Mesendoderm (in vitro differentiated cells): ENCODE data around the gene GNB2.
A peak's percentile ranks its signal among the peaks of the same experiment; 100 is the strongest.
"Not testable (repeated sequence)": the region's sequence is repeated elsewhere in the genome, so short reads cannot be mapped to it uniquely, and the experiment has no call there.

Experiments
- DNase-seq: peaks from one replicate; pipeline ENCODE4 v3.0.0; 2013
- H2AK5ac ChIP-seq: 2 replicates; pipeline ENCODE4 v1.6.1; 2013; ENCODE audit warnings: low read length, inconsistent platforms
- H2BK120ac ChIP-seq: 2 replicates; pipeline ENCODE4 v1.6.1; 2013; ENCODE audit warnings: low read depth, mild to moderate bottlenecking, low read length, moderate library complexity, mixed read lengths
- H2BK15ac ChIP-seq: replicated peaks from 2 replicates; pipeline ENCODE4 v1.6.1; 2013; ENCODE audit warnings: low read depth, mild to moderate bottlenecking, moderate library complexity
- H2BK5ac ChIP-seq: 2 replicates; pipeline ENCODE4 v1.6.1; 2013; ENCODE audit warnings: low read length, inconsistent platforms
- H3K18ac ChIP-seq: 2 replicates; pipeline ENCODE4 v1.6.1; 2013; ENCODE audit warnings: mild to moderate bottlenecking, low read length, mixed read lengths
- H3K23ac ChIP-seq: one replicate; pipeline ENCODE4 v1.6.1; 2013; ENCODE audit warnings: low read length
- H3K27ac ChIP-seq: 2 replicates; pipeline ENCODE4 v1.5.1; 2013; ENCODE audit warnings: low read depth, mild to moderate bottlenecking, inconsistent platforms, low read length, moderate library complexity
- H3K27me3 ChIP-seq: 2 replicates; pipeline ENCODE4 v1.6.1; 2013; ENCODE audit warnings: low read length, control low read depth, mild to moderate bottlenecking, inconsistent platforms; ENCODE audit not compliant: insufficient read depth, poor library complexity
- H3K36me3 ChIP-seq: 2 replicates; pipeline ENCODE4 v1.6.1; 2013; ENCODE audit warnings: low read length, inconsistent platforms; ENCODE audit not compliant: control insufficient read depth, insufficient read depth
- H3K4ac ChIP-seq: one replicate; pipeline ENCODE4 v1.6.1; 2013; ENCODE audit warnings: low read depth, mild to moderate bottlenecking, low read length, moderate library complexity
- H3K4me1 ChIP-seq: 2 replicates; pipeline ENCODE4 v1.6.1; 2013; ENCODE audit warnings: low read depth, low read length, inconsistent platforms; ENCODE audit not compliant: control insufficient read depth
- H3K4me2 ChIP-seq: 2 replicates; pipeline ENCODE4 v1.6.1; 2013; ENCODE audit warnings: low read length
- H3K4me3 ChIP-seq: 2 replicates; pipeline ENCODE4 v1.5.1; 2013; ENCODE audit warnings: mild to moderate bottlenecking, low read length
- H3K56ac ChIP-seq: one replicate; pipeline ENCODE4 v1.6.1; 2013; ENCODE audit warnings: low read length
- H3K79me1 ChIP-seq: 2 replicates; pipeline ENCODE4 v1.6.1; 2013; ENCODE audit warnings: low read length, inconsistent platforms
- H3K79me2 ChIP-seq: 2 replicates; pipeline ENCODE4 v1.6.1; 2013; ENCODE audit warnings: mild to moderate bottlenecking, low read length; ENCODE audit not compliant: control insufficient read depth, insufficient read depth
- H3K9ac ChIP-seq: 2 replicates; pipeline ENCODE4 v1.6.1; 2013; ENCODE audit warnings: low read length, inconsistent platforms
- H4K5ac ChIP-seq: one replicate; pipeline ENCODE4 v1.6.1; 2013; ENCODE audit warnings: low read length
- H4K8ac ChIP-seq: one replicate; pipeline ENCODE4 v1.6.1; 2013; ENCODE audit warnings: low read depth, mild to moderate bottlenecking, control low read depth, low read length, moderate library complexity
- WGBS: extraction: QIAGEN DNeasy Blood & Tissue Kit; methylation state at CpG from one replicate; pipeline ENCODE4 v1.1.7; 2013; ENCODE audit warnings: low lambda C conversion rate, missing lambda C conversion rate; ENCODE audit not compliant: insufficient coverage; ENCODE audit errors: extremely low coverage; 5-methylcytosine and 5-hydroxymethylcytosine counted together

The GNB2 gene

GRCh38 chr7:100723732-100724275, 50.3 kb downstream of the GNB2 start:
- peak overlapping the region; percentile 3 for H3K56ac ChIP-seq

GRCh38 chr7:100724364-100724763, 50.8 kb downstream of the GNB2 start:
- not testable (repeated sequence) for H3K56ac ChIP-seq, H3K27ac ChIP-seq, H3K36me3 ChIP-seq, H3K4ac ChIP-seq, H3K18ac ChIP-seq, H3K9ac ChIP-seq, H3K23ac ChIP-seq, H2AK5ac ChIP-seq, H2BK5ac ChIP-seq, H2BK120ac ChIP-seq, H2BK15ac ChIP-seq, H3K4me1 ChIP-seq, H3K4me3 ChIP-seq, H4K8ac ChIP-seq, H3K4me2 ChIP-seq, H3K79me1 ChIP-seq, H4K5ac ChIP-seq, DNase-seq, H3K79me2 ChIP-seq
- WGBS: no CpG with 5 or more reads among the region's 2 CpGs
- H3K27me3 ChIP-seq: peaks cover 18% of the 10 kb centered on the region

More at GRCh38 chr7:100723732-100724275, 50.3 kb downstream of the GNB2 start:
- no peak for DNase-seq
- H3K4me1 ChIP-seq: no peaks in the 10 kb centered on the region
- H3K27me3 ChIP-seq: peaks cover 18% of the 10 kb centered on the region
- no peak overlapping the region for H4K5ac ChIP-seq
- H3K27ac ChIP-seq: no peak overlapping the region
- H3K4me3 ChIP-seq: no peak overlapping the region
- no peak overlapping the region for H2AK5ac ChIP-seq
- H4K8ac ChIP-seq: no peak overlapping the region
- H3K36me3 ChIP-seq: no peaks in the 10 kb centered on the region
- no peak overlapping the region for H3K9ac ChIP-seq
- no peak overlapping the region for H2BK5ac ChIP-seq
- no peak overlapping the region for H3K4me2 ChIP-seq
- H2BK15ac ChIP-seq: no peak overlapping the region
- no peak overlapping the region for H3K23ac ChIP-seq
- H3K4ac ChIP-seq: no peak overlapping the region
- H3K18ac ChIP-seq: no peak overlapping the region
- no peaks in the 10 kb centered on the region for H3K79me1 ChIP-seq
- WGBS: no CpG with 5 or more reads among the region's 16 CpGs
- no peaks in the 10 kb centered on the region for H3K79me2 ChIP-seq
- H2BK120ac ChIP-seq: no peak overlapping the region

- Histone ChIP-seq H4K8ac (no peak overlapping the region), H3K27ac (no peak overlapping the region), H3K36me3 (no peaks in the 10 kb centered on the region), H2BK120ac (no peak overlapping the region), H3K27me3 (no peaks in the 10 kb centered on the region), H3K4me1 (no peaks in the 10 kb centered on the region), H3K9ac (no peak overlapping the region), H3K4me2 (no peak overlapping the region), H3K23ac (no peak overlapping the region), H3K18ac (no peak overlapping the region), H2BK5ac (no peak overlapping the region), H4K5ac (no peak overlapping the region), H3K79me1 (no peaks in the 10 kb centered on the region), H3K56ac (no peak overlapping the region), H3K79me2 (no peaks in the 10 kb centered on the region), H2BK15ac (no peak overlapping the region), H3K4me3 (no peak overlapping the region), H2AK5ac (no peak overlapping the region), H3K4ac (no peak overlapping the region)
- no peak for DNase-seq
- no CpG with 5 or more reads among the region's 12 CpGs for WGBS
Observed at GRCh38 chr7:100726996-100727761, 53.6 kb downstream of the GNB2 start.

- no peaks in the 10 kb centered on the region for H3K79me2 ChIP-seq
Observed at GRCh38 chr7:100728196-100728595, 54.7 kb downstream of the GNB2 start.

More at GRCh38 chr7:100728196-100728595, 54.7 kb downstream of the GNB2 start:
- H3K27me3 ChIP-seq: no peaks in the 10 kb centered on the region
- no peak for DNase-seq
- H2BK15ac ChIP-seq: no peak overlapping the region
- no peak overlapping the region for H3K23ac ChIP-seq
- no peak overlapping the region for H4K5ac ChIP-seq
- H3K4me3 ChIP-seq: no peak overlapping the region
- H2AK5ac ChIP-seq: no peak overlapping the region
- H3K56ac ChIP-seq: no peak overlapping the region
- no peak overlapping the region for H2BK120ac ChIP-seq
- H3K79me1 ChIP-seq: no peaks in the 10 kb centered on the region
- H3K4me2 ChIP-seq: no peak overlapping the region
- no peak overlapping the region for H3K9ac ChIP-seq
- H2BK5ac ChIP-seq: no peak overlapping the region
- no peak overlapping the region for H3K27ac ChIP-seq
- no peaks in the 10 kb centered on the region for H3K4me1 ChIP-seq
- WGBS: no CpG with 5 or more reads among the region's 8 CpGs
- no peak overlapping the region for H3K18ac ChIP-seq
- no peak overlapping the region for H4K8ac ChIP-seq
- H3K4ac ChIP-seq: no peak overlapping the region
- no peaks in the 10 kb centered on the region for H3K36me3 ChIP-seq
